Fibroblast of villous mesenchyme (primary cell): ENCODE results near the gene RPL22. TPM values are rescaled to one million over a fixed set of nuclear protein-coding genes. Genes with fewer than 3 reads are reported as not detected.

Source experiments
- DNase-seq: peaks from one replicate; pipeline ENCODE4 v3.0.0-alpha.2; 2010; ENCODE audit warnings: low read depth
- H3K4me3 ChIP-seq: 2 replicates; pipeline ENCODE4 v1.5.1; 2011; ENCODE audit warnings: low read depth, mild to moderate bottlenecking, low read length
- CTCF ChIP-seq: IDR thresholded peaks from 2 replicates; pipeline ENCODE4 v1.5.1; 2012; ENCODE audit warnings: low read depth, mild to moderate bottlenecking, low read length; ENCODE audit not compliant: insufficient read depth
- total RNA-seq: library from RNA; depleted of rRNA; stranded (reverse); fragments of >200 nt; gene quantifications from 2 replicates; pipeline ENCODE4 v1.2.3, GENCODE V29; 2012

RPL22 gene
- 80.5 and 97.6 TPM in 2 replicates for total RNA-seq

- peak within 1 kb of the TSS; percentile 98 for H3K4me3 ChIP-seq
- no peak for TF ChIP-seq CTCF
- peak; percentile 99 for DNase-seq
Observed at GRCh38 chr1:6199298-6200187, at the start of gene RPL22. RPL22 (minus strand) TSS chr1:6199595; CDS start chr1:6199573, 22 bp downstream.

GRCh38 chr1:6248161-6248776 lies 48.9 kb upstream of the RPL22 start:
- DNase-seq, result no peak

GRCh38 chr1:6247651-6248050 lies 48.3 kb upstream of the RPL22 start:
- H3K4me3 ChIP-seq, result no peak overlapping the region
- DNase-seq, result no peak
- no peak for TF ChIP-seq CTCF

More at GRCh38 chr1:6248161-6248776, 48.9 kb upstream of the RPL22 start:
- no peak for TF ChIP-seq CTCF
- H3K4me3 ChIP-seq, result no peak overlapping the region

- peak overlapping the region; percentile 53 for H3K4me3 ChIP-seq
- TF ChIP-seq CTCF, result peak; percentile 86
- DNase-seq, result peak; percentile 77
Observed at GRCh38 chr1:6246497-6247467, 47.4 kb upstream of the RPL22 start.

- no peak for DNase-seq
Observed at GRCh38 chr1:6245869-6246496, 46.6 kb upstream of the RPL22 start.

More at GRCh38 chr1:6245869-6246496, 46.6 kb upstream of the RPL22 start:
- peak overlapping the region; percentile 53 for H3K4me3 ChIP-seq
- no peak for TF ChIP-seq CTCF
